ENCODE measurements around the gene SSC5D.

- TF ChIP-seq CTCF (IDR thresholded peaks at IDR 0.05; ENCODE audit: borderline replicate concordance, extremely low read depth, low read length, poor library complexity, severe bottlenecking) (no peak), EZH2 (IDR thresholded peaks at IDR 0.05; ENCODE audit: borderline replicate concordance, low read depth, low read length, severe bottlenecking) (no peak)
Observed at GRCh38 chr19:55446060-55446459, 42.2 kb upstream of the SSC5D start.

Measured in DND-41 (cell line).